ENCODE results near the gene SLC22A17.

SLC22A17 gene

DNA sequence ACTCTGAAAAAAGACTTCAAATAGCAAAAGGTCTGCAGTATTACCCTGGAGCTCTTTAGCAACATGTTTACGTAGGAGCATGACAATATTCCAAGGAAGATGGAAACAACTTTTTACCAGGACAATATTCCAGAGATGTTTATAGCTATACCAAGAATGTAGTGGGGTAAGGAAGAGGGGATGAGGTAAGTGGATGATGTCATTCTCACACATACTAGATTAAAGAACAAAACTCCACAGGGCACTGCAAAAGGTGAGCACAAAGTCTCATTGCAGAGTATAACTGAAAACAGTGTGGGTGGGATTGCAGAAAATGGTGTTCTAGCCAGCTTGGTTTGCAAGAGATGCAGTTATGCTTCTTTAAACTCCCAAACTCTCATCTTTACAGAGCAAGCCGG, 32.6 kb upstream of the SLC22A17 start:
- H3K36me3 ChIP-seq (ENCODE audit: control insufficient read depth in 1 of 2, insufficient read depth in 2 of 2, low read depth in 1 of 2, low read length in 2 of 2), result no peaks in the 10 kb centered on the region
- no peak overlapping the region for H4K8ac ChIP-seq (ENCODE audit: low read length)
- H3K18ac ChIP-seq (ENCODE audit: low read depth in 1 of 2, low read length in 2 of 2), result no peak overlapping the region
- no peak overlapping the region for H2AFZ ChIP-seq (ENCODE audit: low read depth, low read length)
- no peak overlapping the region for H2AK5ac ChIP-seq (ENCODE audit: low read length, severe bottlenecking)
- H2BK15ac ChIP-seq (ENCODE audit: low read depth, poor library complexity, severe bottlenecking), result no peak overlapping the region
- no peak overlapping the region for H2BK12ac ChIP-seq (ENCODE audit: low read length in 2 of 2)
- H2BK5ac ChIP-seq (ENCODE audit: low read depth, low read length, poor library complexity, severe bottlenecking), result no peak overlapping the region
- no peak overlapping the region for H3K14ac ChIP-seq (ENCODE audit: low read length in 2 of 2)
- no peak overlapping the region for H2BK120ac ChIP-seq (ENCODE audit: low read depth, low read length)
- H3K4ac ChIP-seq (ENCODE audit: low read depth in 1 of 2, low read length in 2 of 2), result no peak overlapping the region
- no peak overlapping the region for H4K91ac ChIP-seq (ENCODE audit: low read length)
- H3K27ac ChIP-seq (ENCODE audit: low read length, poor library complexity, severe bottlenecking), result no peak overlapping the region
- H3K4me1 ChIP-seq (ENCODE audit: control insufficient read depth, insufficient read depth, low read depth, low read length), result no peaks in the 10 kb centered on the region
- H3K4me3 ChIP-seq (ENCODE audit: insufficient read depth in 1 of 2, low read depth in 1 of 2, low read length in 2 of 2), result no peak overlapping the region
- H3K4me2 ChIP-seq (ENCODE audit: low read length, poor library complexity, severe bottlenecking), result no peak overlapping the region
- no peaks in the 10 kb centered on the region for H3K79me1 ChIP-seq (replicated peaks; ENCODE audit: low read length, poor library complexity, severe bottlenecking)
- H3K9me3 ChIP-seq (ENCODE audit: control insufficient read depth, low read length), result no peaks in the 10 kb centered on the region
- 94% methylated on average over 2 of the region's 2 CpGs for WGBS
- no peak overlapping the region for H3K9ac ChIP-seq (ENCODE audit: low read length)
- peaks cover 57 to 81% of the 10 kb centered on the region in 2 experiments for H3K27me3 ChIP-seq (ENCODE audit: control insufficient read depth in 1 of 2, insufficient read depth in 1 of 2, low read length in 2 of 2)
- no peak overlapping the region for H3K23ac ChIP-seq (ENCODE audit: low read length in 2 of 2)
- DNase-seq, result no peak

DNA sequence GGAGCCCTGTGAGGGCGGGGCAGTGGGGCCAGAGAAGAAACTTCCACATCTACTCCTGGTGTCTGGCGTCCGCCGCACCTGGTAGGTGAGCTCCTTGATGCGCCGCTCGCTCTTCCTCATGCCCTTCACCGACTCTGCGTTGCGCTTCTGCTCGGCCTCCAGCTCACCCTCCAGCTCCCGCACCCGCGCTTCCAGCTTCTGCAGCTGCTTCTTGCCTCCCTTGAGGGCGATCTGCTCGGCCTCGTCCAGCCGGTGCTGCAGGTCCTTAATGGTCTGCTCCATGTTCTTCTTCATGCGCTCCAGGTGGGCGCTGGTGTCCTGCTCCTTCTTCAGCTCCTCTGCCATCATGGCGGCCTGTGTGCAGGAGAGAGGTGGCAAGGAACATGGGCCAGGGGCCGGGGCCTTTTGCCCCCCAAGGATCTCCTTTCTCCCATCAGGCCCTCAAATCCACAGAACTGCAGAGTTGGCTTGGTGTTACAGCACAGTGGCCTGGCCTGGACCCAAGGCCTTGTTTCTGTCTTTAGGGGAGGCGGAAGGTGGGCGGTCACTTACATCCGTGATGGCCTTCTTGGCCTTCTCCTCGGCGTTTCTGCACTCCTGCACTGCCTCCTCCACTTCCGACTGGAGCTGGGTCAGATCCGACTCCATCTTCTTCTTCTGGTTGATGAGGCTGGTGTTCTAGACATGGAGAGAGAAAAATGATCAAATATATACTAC, 31.8 kb upstream of the SLC22A17 start:
- Histone ChIP-seq H3K4me1 (ENCODE audit: control insufficient read depth, insufficient read depth, low read depth, low read length) (no peaks in the 10 kb centered on the region), H3K79me1 (replicated peaks; ENCODE audit: low read length, poor library complexity, severe bottlenecking) (no peaks in the 10 kb centered on the region), H3K4me3 (ENCODE audit: insufficient read depth in 1 of 2, low read depth in 1 of 2, low read length in 2 of 2) (no peak overlapping the region), H3K9ac (ENCODE audit: low read length) (no peak overlapping the region), H2BK12ac (ENCODE audit: low read length in 2 of 2) (no peak overlapping the region), H4K91ac (ENCODE audit: low read length) (no peak overlapping the region), H4K8ac (ENCODE audit: low read length) (no peak overlapping the region), H2BK15ac (ENCODE audit: low read depth, poor library complexity, severe bottlenecking) (no peak overlapping the region), H2BK5ac (ENCODE audit: low read depth, low read length, poor library complexity, severe bottlenecking) (no peak overlapping the region), H3K14ac (ENCODE audit: low read length in 2 of 2) (no peak overlapping the region), H3K4me2 (ENCODE audit: low read length, poor library complexity, severe bottlenecking) (no peak overlapping the region), H3K27me3 (ENCODE audit: control insufficient read depth in 1 of 2, insufficient read depth in 1 of 2, low read length in 2 of 2) (peaks cover 59 to 85% of the 10 kb centered on the region in 2 experiments), H3K4ac (ENCODE audit: low read depth in 1 of 2, low read length in 2 of 2) (no peak overlapping the region), H2BK120ac (ENCODE audit: low read depth, low read length) (no peak overlapping the region), H3K23ac (ENCODE audit: low read length in 2 of 2) (no peak overlapping the region), H3K27ac (ENCODE audit: low read length, poor library complexity, severe bottlenecking) (no peak overlapping the region), H2AK5ac (ENCODE audit: low read length, severe bottlenecking) (no peak overlapping the region), H2AFZ (ENCODE audit: low read depth, low read length) (no peak overlapping the region), H3K9me3 (ENCODE audit: control insufficient read depth, low read length) (no peaks in the 10 kb centered on the region), H3K18ac (ENCODE audit: low read depth in 1 of 2, low read length in 2 of 2) (no peak overlapping the region), H3K36me3 (ENCODE audit: control insufficient read depth in 1 of 2, insufficient read depth in 2 of 2, low read depth in 1 of 2, low read length in 2 of 2) (no peaks in the 10 kb centered on the region)
- DNase-seq, result no peak
- 92% methylated on average over 27 of the region's 29 CpGs for WGBS

DNA sequence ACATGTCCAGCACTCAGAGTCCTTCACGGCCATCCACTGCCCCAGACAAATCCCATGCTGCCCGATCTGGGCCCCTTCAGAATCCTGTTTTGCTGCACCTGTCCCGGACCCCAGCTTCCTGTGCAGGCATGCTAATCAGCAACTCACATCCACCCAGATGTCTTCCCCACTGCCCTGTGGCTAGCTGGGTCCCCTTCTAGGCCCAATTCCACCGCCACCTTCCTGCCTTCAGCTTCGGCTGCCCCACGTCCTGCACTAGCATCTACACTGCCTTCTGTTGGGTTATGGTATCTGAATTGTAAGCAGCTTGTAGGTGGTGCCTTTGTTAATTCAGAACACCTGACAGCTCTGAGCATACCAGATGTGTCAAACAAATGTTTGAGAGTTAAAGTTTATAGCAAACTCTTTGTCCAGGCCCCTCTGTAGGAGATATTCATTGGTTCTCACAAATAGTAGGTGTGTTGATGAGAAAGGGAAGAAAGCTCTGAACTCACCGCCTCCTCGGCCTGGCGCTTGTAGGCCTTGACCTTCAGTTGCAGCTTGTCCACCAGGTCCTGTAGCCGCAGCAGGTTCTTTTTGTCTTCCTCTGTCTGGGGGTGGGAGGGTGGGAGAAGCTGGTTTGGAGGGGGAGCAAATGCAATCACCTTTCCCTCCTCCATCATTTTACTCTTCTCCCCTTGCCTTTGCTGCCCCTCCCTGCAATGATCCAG, 30.2 kb upstream of the SLC22A17 start:
- H3K4me1 ChIP-seq (ENCODE audit: control insufficient read depth, insufficient read depth, low read depth, low read length), result no peaks in the 10 kb centered on the region

DNA sequence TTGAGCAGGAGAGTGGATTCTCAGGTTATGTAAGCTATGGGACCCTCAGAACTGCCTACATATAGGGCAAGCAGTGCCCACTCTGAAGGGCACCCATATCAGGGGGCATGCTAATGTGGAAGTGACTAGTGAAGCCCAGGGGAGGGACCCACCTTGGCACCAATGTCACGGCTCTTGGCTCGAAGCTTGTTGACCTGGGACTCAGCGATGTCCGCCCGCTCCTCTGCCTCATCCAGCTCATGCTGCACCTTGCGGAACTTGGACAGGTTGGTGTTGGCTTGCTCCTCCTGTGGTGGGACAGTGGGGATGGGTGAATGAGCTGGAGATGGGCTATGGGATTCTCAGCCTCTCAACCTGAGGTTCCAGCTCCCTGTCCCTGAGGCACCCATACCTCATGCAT, 29.6 kb upstream of the SLC22A17 start:
- H3K36me3 ChIP-seq (ENCODE audit: control insufficient read depth in 1 of 2, insufficient read depth in 2 of 2, low read depth in 1 of 2, low read length in 2 of 2), result no peaks in the 10 kb centered on the region
- H3K79me1 ChIP-seq (replicated peaks; ENCODE audit: low read length, poor library complexity, severe bottlenecking), result no peaks in the 10 kb centered on the region

More for the DNA sequence above, 30.2 kb upstream of the SLC22A17 start:
- Histone ChIP-seq H3K4me2 (ENCODE audit: low read length, poor library complexity, severe bottlenecking) (no peak overlapping the region), H3K9me3 (ENCODE audit: control insufficient read depth, low read length) (no peaks in the 10 kb centered on the region), H2BK5ac (ENCODE audit: low read depth, low read length, poor library complexity, severe bottlenecking) (no peak overlapping the region), H3K23ac (ENCODE audit: low read length in 2 of 2) (no peak overlapping the region), H3K27me3 (ENCODE audit: control insufficient read depth in 1 of 2, insufficient read depth in 1 of 2, low read length in 2 of 2) (peaks cover 63 to 85% of the 10 kb centered on the region in 2 experiments), H3K27ac (ENCODE audit: low read length, poor library complexity, severe bottlenecking) (no peak overlapping the region), H3K9ac (ENCODE audit: low read length) (no peak overlapping the region), H2BK15ac (ENCODE audit: low read depth, poor library complexity, severe bottlenecking) (no peak overlapping the region), H3K4ac (ENCODE audit: low read depth in 1 of 2, low read length in 2 of 2) (no peak overlapping the region), H4K8ac (ENCODE audit: low read length) (no peak overlapping the region), H3K18ac (ENCODE audit: low read depth in 1 of 2, low read length in 2 of 2) (no peak overlapping the region), H2AK5ac (ENCODE audit: low read length, severe bottlenecking) (no peak overlapping the region), H2AFZ (ENCODE audit: low read depth, low read length) (no peak overlapping the region), H3K14ac (ENCODE audit: low read length in 2 of 2) (no peak overlapping the region), H4K91ac (ENCODE audit: low read length) (no peak overlapping the region), H3K36me3 (ENCODE audit: control insufficient read depth in 1 of 2, insufficient read depth in 2 of 2, low read depth in 1 of 2, low read length in 2 of 2) (no peaks in the 10 kb centered on the region), H3K4me3 (ENCODE audit: insufficient read depth in 1 of 2, low read depth in 1 of 2, low read length in 2 of 2) (no peak overlapping the region), H2BK12ac (ENCODE audit: low read length in 2 of 2) (no peak overlapping the region), H2BK120ac (ENCODE audit: low read depth, low read length) (no peak overlapping the region), H3K79me1 (replicated peaks; ENCODE audit: low read length, poor library complexity, severe bottlenecking) (no peaks in the 10 kb centered on the region)
- DNase-seq, result no peak
- WGBS, result 88% methylated on average over 8 of the region's 10 CpGs

More for the DNA sequence above, 29.6 kb upstream of the SLC22A17 start:
- no peak overlapping the region for H3K23ac ChIP-seq (ENCODE audit: low read length in 2 of 2)
- no peaks in the 10 kb centered on the region for H3K4me1 ChIP-seq (ENCODE audit: control insufficient read depth, insufficient read depth, low read depth, low read length)
- peaks cover 63 to 87% of the 10 kb centered on the region in 2 experiments for H3K27me3 ChIP-seq (ENCODE audit: control insufficient read depth in 1 of 2, insufficient read depth in 1 of 2, low read length in 2 of 2)
- H2AFZ ChIP-seq (ENCODE audit: low read depth, low read length), result no peak overlapping the region
- no peak overlapping the region for H3K4me2 ChIP-seq (ENCODE audit: low read length, poor library complexity, severe bottlenecking)
- H3K4me3 ChIP-seq (ENCODE audit: insufficient read depth in 1 of 2, low read depth in 1 of 2, low read length in 2 of 2), result no peak overlapping the region
- H4K91ac ChIP-seq (ENCODE audit: low read length), result no peak overlapping the region
- 95% methylated on average over 6 of the region's 6 CpGs for WGBS
- no peak overlapping the region for H3K27ac ChIP-seq (ENCODE audit: low read length, poor library complexity, severe bottlenecking)
- no peak overlapping the region for H2BK15ac ChIP-seq (ENCODE audit: low read depth, poor library complexity, severe bottlenecking)
- no peak for DNase-seq
- H4K8ac ChIP-seq (ENCODE audit: low read length), result no peak overlapping the region
- no peak overlapping the region for H3K14ac ChIP-seq (ENCODE audit: low read length in 2 of 2)
- H3K18ac ChIP-seq (ENCODE audit: low read depth in 1 of 2, low read length in 2 of 2), result no peak overlapping the region
- no peak overlapping the region for H2BK12ac ChIP-seq (ENCODE audit: low read length in 2 of 2)
- H2BK120ac ChIP-seq (ENCODE audit: low read depth, low read length), result no peak overlapping the region
- H3K9ac ChIP-seq (ENCODE audit: low read length), result no peak overlapping the region
- no peaks in the 10 kb centered on the region for H3K9me3 ChIP-seq (ENCODE audit: control insufficient read depth, low read length)
- no peak overlapping the region for H2BK5ac ChIP-seq (ENCODE audit: low read depth, low read length, poor library complexity, severe bottlenecking)
- no peak overlapping the region for H3K4ac ChIP-seq (ENCODE audit: low read depth in 1 of 2, low read length in 2 of 2)
- H2AK5ac ChIP-seq (ENCODE audit: low read length, severe bottlenecking), result no peak overlapping the region

Data from mesenchymal stem cell (in vitro differentiated cells and primary cell).